IMR-90 (cell line): ENCODE data around the gene BTN1A1. TPM values are rescaled to one million over a fixed set of nuclear protein-coding genes. Genes with fewer than 3 reads are reported as not detected.

ENCODE experiments used
- ATAC-seq: fragments of 200-7000 bp; cut with Tn5 transposase; 2 replicates; pipeline ENCODE4 v1.9.1; 2020; ENCODE audit warnings: low read depth, mild to moderate bottlenecking, moderate library complexity
- BruUV-seq: library from RNA; stranded (reverse); fragments of 400-500 nt; replicated peaks from 2 replicates; lab custom pipeline; 2021; lab: Mats Ljungman, UMichigan
- CTCF ChIA-PET: fragments of 300-600 bp; formaldehyde crosslinking; extraction: SDS; loops from one replicate; lab custom pipeline; 2021; ENCODE audit warnings: antibody characterized with exemption; lab: Yijun Ruan, JAX
- POLR2A ChIA-PET: fragments of 300-600 bp; sonication (Branson Sonifier 250); formaldehyde crosslinking; loops from one replicate; lab custom pipeline; 2022; ENCODE audit warnings: antibody characterized with exemption; ENCODE audit not compliant: unreplicated experiment; lab: Charles Lee
- DNase-seq: peaks from one replicate; pipeline ENCODE4 v3.0.0; 2013
- H2AFZ ChIP-seq: replicated peaks from 2 replicates; pipeline ENCODE3; 2013; ENCODE audit warnings: low read length, mild to moderate bottlenecking; ENCODE audit not compliant: poor library complexity
- H2AK5ac ChIP-seq: 2 replicates; pipeline ENCODE4 v1.6.1; 2013; ENCODE audit warnings: low read depth, low read length, inconsistent platforms
- H2AK9ac ChIP-seq: replicated peaks from 2 replicates; pipeline ENCODE3; 2013; ENCODE audit warnings: mild to moderate bottlenecking, low read depth, low read length, moderate library complexity; ENCODE audit not compliant: poor library complexity
- H2BK120ac ChIP-seq: 2 replicates; pipeline ENCODE4 v1.6.1; 2013; ENCODE audit warnings: low read depth, low read length, inconsistent platforms
- H2BK15ac ChIP-seq: 3 replicates; pipeline ENCODE4 v1.6.1; 2013; ENCODE audit warnings: low read depth, low read length, inconsistent platforms
- H2BK20ac ChIP-seq: 2 replicates; pipeline ENCODE4 v1.6.1; 2013; ENCODE audit warnings: low read depth, mild to moderate bottlenecking, inconsistent platforms, low read length, moderate library complexity
- H2BK5ac ChIP-seq: 2 replicates; pipeline ENCODE4 v1.6.1; 2013; ENCODE audit warnings: mild to moderate bottlenecking, low read depth, low read length, inconsistent platforms; ENCODE audit not compliant: poor library complexity, severe bottlenecking
- H3K14ac ChIP-seq: replicated peaks from 2 replicates; pipeline ENCODE4 v1.6.1; 2013; ENCODE audit warnings: low read depth, low read length, inconsistent platforms
- H3K18ac ChIP-seq: 2 replicates; pipeline ENCODE4 v1.6.1; 2013; ENCODE audit warnings: low read depth, low read length, control low read depth
- H3K23ac ChIP-seq: 2 replicates; pipeline ENCODE4 v1.6.1; 2013; ENCODE audit warnings: low read depth, low read length, inconsistent platforms
- H3K27ac ChIP-seq: 2 replicates; pipeline ENCODE4 v1.5.1; 2013; ENCODE audit warnings: mild to moderate bottlenecking, control low read depth, low read length; ENCODE audit not compliant: insufficient read depth
- H3K27me3 ChIP-seq: 2 replicates; pipeline ENCODE4 v1.6.1; 2013; ENCODE audit warnings: low read length; ENCODE audit not compliant: control insufficient read depth, insufficient read depth
- H3K36me3 ChIP-seq: 2 replicates; pipeline ENCODE4 v1.6.1; 2013; ENCODE audit warnings: low read length, mixed read lengths; ENCODE audit not compliant: control insufficient read depth, insufficient read depth
- H3K4ac ChIP-seq: 2 replicates; pipeline ENCODE4 v1.6.1; 2013; ENCODE audit warnings: low read depth, low read length, inconsistent platforms
- H3K4me1 ChIP-seq: 2 replicates; pipeline ENCODE4 v1.6.1; 2013; ENCODE audit warnings: low read length, mixed read lengths; ENCODE audit not compliant: control insufficient read depth, insufficient read depth
- H3K4me2 ChIP-seq: 2 replicates; pipeline ENCODE4 v1.6.1; 2013; ENCODE audit warnings: low read depth, mild to moderate bottlenecking, control low read depth, low read length, moderate library complexity
- H3K4me3 ChIP-seq: 2 replicates; pipeline ENCODE4 v1.5.1; 2013; ENCODE audit warnings: low read depth, mild to moderate bottlenecking, control low read depth, low read length, moderate library complexity; ENCODE audit not compliant: insufficient read depth
- H3K56ac ChIP-seq: 2 replicates; pipeline ENCODE4 v1.6.1; 2013; ENCODE audit warnings: low read length, inconsistent platforms; ENCODE audit not compliant: insufficient read depth; ENCODE audit errors: extremely low read depth
- H3K79me1 ChIP-seq, 2 experiments: 2 replicates each; pipeline ENCODE4 v1.6.1; 2013; ENCODE audit warnings: low read length in 2 of 2, inconsistent platforms in 1 of 2, low read depth in 1 of 2
- H3K9ac ChIP-seq: 2 replicates; pipeline ENCODE4 v1.6.1; 2013; ENCODE audit warnings: low read depth, low read length, control low read depth
- H3K9me1 ChIP-seq: 2 replicates; pipeline ENCODE4 v1.6.1; 2013; ENCODE audit warnings: low read length, inconsistent platforms; ENCODE audit not compliant: insufficient read depth
- H3K9me3 ChIP-seq: 2 replicates; pipeline ENCODE4 v1.6.1; 2013; ENCODE audit warnings: low read length; ENCODE audit not compliant: control insufficient read depth, insufficient read depth
- H4K20me1 ChIP-seq: 2 replicates; pipeline ENCODE4 v1.6.1; 2013; ENCODE audit warnings: low read length, inconsistent platforms; ENCODE audit not compliant: insufficient read depth
- H4K5ac ChIP-seq: 2 replicates; pipeline ENCODE4 v1.6.1; 2013; ENCODE audit warnings: mild to moderate bottlenecking, low read depth, low read length, control low read depth
- H4K8ac ChIP-seq, 2 experiments: 2 replicates each; pipeline ENCODE4 v1.6.1; 2013; ENCODE audit warnings: low read depth in 2 of 2, low read length in 2 of 2, control low read depth in 1 of 2, inconsistent platforms in 1 of 2
- H4K91ac ChIP-seq: 2 replicates; pipeline ENCODE4 v1.6.1; 2013; ENCODE audit warnings: low read depth, low read length, inconsistent platforms; ENCODE audit not compliant: insufficient read depth
- CEBPB ChIP-seq: IDR thresholded peaks from 2 replicates; pipeline ENCODE4 v1.6.1; 2012; ENCODE audit warnings: low read depth, low read length, improper control_type of control experiment
- CHD1 ChIP-seq: IDR thresholded peaks from 2 replicates; pipeline ENCODE4 v1.6.1; 2012; ENCODE audit warnings: low read depth, low read length, improper control_type of control experiment
- CTCF ChIP-seq: conservative IDR thresholded peaks from 2 replicates; pipeline ENCODE4 v1.5.1; 2012; ENCODE audit warnings: mild to moderate bottlenecking, low read depth, low read length, improper control_type of control experiment
- ELK1 ChIP-seq: fragments of 150-350 bp; IDR thresholded peaks from 2 replicates; pipeline ENCODE4 v1.6.1; 2016; ENCODE audit warnings: low read depth, mild to moderate bottlenecking, low read length, moderate library complexity, borderline replicate concordance
- MAFK ChIP-seq: IDR thresholded peaks from 2 replicates; pipeline ENCODE4 v1.6.1; 2012; ENCODE audit warnings: low read depth, low read length, improper control_type of control experiment
- MAZ ChIP-seq: IDR thresholded peaks from 2 replicates; pipeline ENCODE4 v1.6.1; 2012; ENCODE audit warnings: low read depth, mild to moderate bottlenecking, low read length, improper control_type of control experiment, moderate library complexity, borderline replicate concordance
- MXI1 ChIP-seq: IDR thresholded peaks from 2 replicates; pipeline ENCODE4 v1.6.1; 2012; ENCODE audit warnings: low read depth, mild to moderate bottlenecking, low read length, moderate library complexity, borderline replicate concordance
- NFE2L2 ChIP-seq: fragments of 150-350 bp; IDR thresholded peaks from 2 replicates; pipeline ENCODE4 v1.6.1; 2016; ENCODE audit warnings: low read depth, mild to moderate bottlenecking, low read length
- RCOR1 ChIP-seq: IDR thresholded peaks from 2 replicates; pipeline ENCODE4 v1.6.1; 2012; ENCODE audit warnings: mild to moderate bottlenecking, low read length, improper control_type of control experiment; ENCODE audit not compliant: insufficient replicate concordance
- dilution Hi-C: fragments of 300-500 bp; cut with HindIII; formaldehyde crosslinking; loops from one replicate; pipeline ENCODE4 v1.14.3; 2018; ENCODE audit warnings: low sequenced_read_pairs; ENCODE audit not compliant: unreplicated experiment
- in situ Hi-C: fragments of 300-500 bp; cut with MboI; formaldehyde crosslinking; loops from 3 replicates; pipeline ENCODE4 v1.14.3; 2019; ENCODE audit warnings: low sequenced_read_pairs, inconsistent platforms, mixed read lengths
- intact Hi-C: fragments of 100-400 bp; cut with micrococcal nuclease; formaldehyde crosslinking; loops from 2 replicates; pipeline ENCODE4 v1.10.0; 2022
- polyA plus RNA-seq, 3 experiments: library from polyadenylated mRNA; depleted of rRNA; stranded (reverse); fragments of >200 nt; gene quantifications; 2 replicates each; pipeline ENCODE4 v1.2.3, GENCODE V29; 2012; ENCODE audit warnings: low replicate concordance in 1 of 3
- total RNA-seq: library from RNA; depleted of rRNA; stranded (reverse); fragments of >200 nt; gene quantifications from 2 replicates; pipeline ENCODE4 v1.2.3, GENCODE V29; 2012
- TF ChIP-seq, protein P1 (sequence below): fragments of 150-350 bp; IDR thresholded peaks from 2 replicates; pipeline ENCODE4 v1.6.1; 2017; ENCODE audit warnings: mild to moderate bottlenecking, antibody characterized with exemption, low read length, low read depth

BTN1A1 gene
- total and polyA plus RNA-seq, 2 of the 4 experiments (the other 2 are of a cell fraction), result not detected

GRCh38 chr6:26471970-26472369 lies 28.1 kb upstream of the BTN1A1 start:
- no peaks in the 10 kb centered on the region; the same call in 1 of the 2 replicates for H3K9me3 ChIP-seq
- no peak overlapping the region for H3K23ac ChIP-seq
- ATAC-seq (no peak), DNase-seq (no peak)
- no peak overlapping the region for H2AK9ac ChIP-seq
- no peak overlapping the region for H3K18ac ChIP-seq
- no peak overlapping the region for H2AFZ ChIP-seq
- no peak overlapping the region for H3K56ac ChIP-seq
- H3K27ac ChIP-seq, result no peak overlapping the region
- H3K9ac ChIP-seq, result no peak overlapping the region
- no peak overlapping the region for H4K8ac ChIP-seq
- POLR2A ChIA-PET, result no interaction called here
- peaks cover 19% of the 10 kb centered on the region for H3K36me3 ChIP-seq
- H3K4ac ChIP-seq, result no peak overlapping the region
- no peak overlapping the region for H2BK15ac ChIP-seq
- no peak overlapping the region for H2BK5ac ChIP-seq
- BruUV-seq, result no TSS peak
- H4K20me1 ChIP-seq, result no peaks in the 10 kb centered on the region
- H2AK5ac ChIP-seq, result no peak overlapping the region
- H2BK20ac ChIP-seq, result no peak overlapping the region
- in situ Hi-C loops, result no loop called here
- TF ChIP-seq NFE2L2 (no peak), CEBPB (no peak), ELK1 (no peak), RCOR1 (no peak), MAZ (no peak), CHD1 (no peak), CTCF (no peak), MAFK (no peak), MXI1 (no peak)
- TF ChIP-seq, protein P1, sequence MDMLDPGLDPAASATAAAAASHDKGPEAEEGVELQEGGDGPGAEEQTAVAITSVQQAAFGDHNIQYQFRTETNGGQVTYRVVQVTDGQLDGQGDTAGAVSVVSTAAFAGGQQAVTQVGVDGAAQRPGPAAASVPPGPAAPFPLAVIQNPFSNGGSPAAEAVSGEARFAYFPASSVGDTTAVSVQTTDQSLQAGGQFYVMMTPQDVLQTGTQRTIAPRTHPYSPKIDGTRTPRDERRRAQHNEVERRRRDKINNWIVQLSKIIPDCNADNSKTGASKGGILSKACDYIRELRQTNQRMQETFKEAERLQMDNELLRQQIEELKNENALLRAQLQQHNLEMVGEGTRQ, result no peak
- no peak overlapping the region for H4K5ac ChIP-seq
- peaks cover 20% of the 10 kb centered on the region for H3K9me1 ChIP-seq
- H3K4me2 ChIP-seq, result no peak overlapping the region
- peaks cover 4 to 37% of the 10 kb centered on the region in 2 experiments for H3K79me1 ChIP-seq
- H3K4me1 ChIP-seq, result peaks cover 24% of the 10 kb centered on the region
- H4K91ac ChIP-seq, result no peak overlapping the region
- CTCF ChIA-PET, result interaction anchor here (1.0 kb wide), 1 partner anchor 130 kb away, joined by 4 read pairs; no protein-coding TSS in a partner anchor
- H3K27me3 ChIP-seq, result no peaks in the 10 kb centered on the region
- H3K14ac ChIP-seq, result no peak overlapping the region
- H2BK120ac ChIP-seq, result no peak overlapping the region
- no peak overlapping the region for H3K4me3 ChIP-seq
- intact Hi-C loops, result loop anchor here (5.0 kb wide), 1 partner anchor 50 kb away; no protein-coding TSS in a partner anchor
- dilution Hi-C loops, result no loop called here
